Spleen (tissue), 7 donors: ENCODE results near the gene P4HB.

ENCODE experiments used
- POLR2A ChIP-seq, 3 donors: fragments of 450-650 bp; IDR thresholded peaks; one replicate each; pipeline ENCODE4 v1.5.1; 2017; ENCODE audit warnings: antibody characterized with exemption in 3 of 3, mild to moderate bottlenecking in 1 of 3
- POLR2AphosphoS5 ChIP-seq, 3 donors: sonication (generic); formaldehyde crosslinking; IDR thresholded peaks; one replicate each; pipeline ENCODE4 v1.5.1; 2017; ENCODE audit warnings: antibody characterized with exemption in 3 of 3
- TF ChIP-seq, protein P1 (sequence below), 11 experiments: fragments of 200-600 bp in 7 of 11; fragments of 450-650 bp in 4 of 11; sonication (generic) in 4 of 11; IDR thresholded peaks in 8 of 11; conservative IDR thresholded peaks in 3 of 11; 1 replicate in 7 of 11; 2 replicates in 4 of 11; pipeline versions ENCODE4 v1.4.0 to v1.8.0; 2016 to 2021; ENCODE audit warnings: antibody characterized with exemption in 11 of 11, inconsistent platforms in 4 of 11, mild to moderate bottlenecking in 1 of 11
- donor health status: DM: no; HTN: no; CAD: no; lungs with moderate emphysema.
- donor health status: DM: no; HTN: no; CAD: no.
- donor health status: DM: no; HTN: no; CAD: no.

DNA sequence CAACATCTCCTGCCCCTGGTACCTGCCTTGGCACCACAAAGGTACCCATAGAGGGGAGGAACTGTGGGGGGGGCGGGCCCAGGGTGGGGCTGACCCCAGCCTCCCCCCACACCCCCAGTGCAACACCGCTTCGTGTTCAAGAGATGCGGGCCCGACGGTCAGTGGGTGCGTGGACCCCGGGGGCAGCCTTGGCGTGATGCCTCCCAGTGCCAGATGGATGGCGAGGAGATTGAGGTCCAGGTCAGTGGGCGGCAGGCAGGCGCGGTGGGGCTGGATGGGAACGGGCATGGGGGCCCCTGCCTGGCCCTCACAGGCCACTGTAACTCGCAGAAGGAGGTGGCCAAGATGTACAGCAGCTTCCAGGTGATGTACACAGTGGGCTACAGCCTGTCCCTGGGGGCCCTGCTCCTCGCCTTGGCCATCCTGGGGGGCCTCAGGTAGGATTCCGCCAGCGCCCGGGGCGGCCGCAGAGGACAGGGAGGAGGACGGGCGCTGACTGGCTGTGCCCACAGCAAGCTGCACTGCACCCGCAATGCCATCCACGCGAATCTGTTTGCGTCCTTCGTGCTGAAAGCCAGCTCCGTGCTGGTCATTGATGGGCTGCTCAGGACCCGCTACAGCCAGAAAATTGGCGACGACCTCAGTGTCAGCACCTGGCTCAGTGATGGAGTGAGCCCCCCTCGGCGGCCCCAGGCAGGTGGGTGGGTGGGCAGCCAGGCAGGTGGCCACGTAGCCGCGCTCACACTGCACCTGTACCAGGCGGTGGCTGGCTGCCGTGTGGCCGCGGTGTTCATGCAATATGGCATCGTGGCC is 49.2 kb downstream of the P4HB start:
- TF ChIP-seq, protein P1, sequence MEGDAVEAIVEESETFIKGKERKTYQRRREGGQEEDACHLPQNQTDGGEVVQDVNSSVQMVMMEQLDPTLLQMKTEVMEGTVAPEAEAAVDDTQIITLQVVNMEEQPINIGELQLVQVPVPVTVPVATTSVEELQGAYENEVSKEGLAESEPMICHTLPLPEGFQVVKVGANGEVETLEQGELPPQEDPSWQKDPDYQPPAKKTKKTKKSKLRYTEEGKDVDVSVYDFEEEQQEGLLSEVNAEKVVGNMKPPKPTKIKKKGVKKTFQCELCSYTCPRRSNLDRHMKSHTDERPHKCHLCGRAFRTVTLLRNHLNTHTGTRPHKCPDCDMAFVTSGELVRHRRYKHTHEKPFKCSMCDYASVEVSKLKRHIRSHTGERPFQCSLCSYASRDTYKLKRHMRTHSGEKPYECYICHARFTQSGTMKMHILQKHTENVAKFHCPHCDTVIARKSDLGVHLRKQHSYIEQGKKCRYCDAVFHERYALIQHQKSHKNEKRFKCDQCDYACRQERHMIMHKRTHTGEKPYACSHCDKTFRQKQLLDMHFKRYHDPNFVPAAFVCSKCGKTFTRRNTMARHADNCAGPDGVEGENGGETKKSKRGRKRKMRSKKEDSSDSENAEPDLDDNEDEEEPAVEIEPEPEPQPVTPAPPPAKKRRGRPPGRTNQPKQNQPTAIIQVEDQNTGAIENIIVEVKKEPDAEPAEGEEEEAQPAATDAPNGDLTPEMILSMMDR (IDR thresholded peaks at IDR 0.05 in 8 of 11, conservative IDR thresholded peaks at IDR 0.05 in 3 of 11) = no peak
- no peak for TF ChIP-seq POLR2A (IDR thresholded peaks at IDR 0.05)
- no peak for TF ChIP-seq POLR2AphosphoS5 (IDR thresholded peaks at IDR 0.05)
